Lower leg skin (tissue), 4 donors: Measurements from ENCODE around the gene IL23R. TPM values are rescaled to one million over a fixed set of nuclear protein-coding genes. Genes with fewer than 3 reads are reported as not detected.
"Not testable (repeated sequence)": the region's sequence is repeated elsewhere in the genome, so short reads cannot be mapped to it uniquely, and the experiment has no call there.

Experiments
- DNase-seq, 2 donors: peaks; one replicate each; pipeline ENCODE4 v3.0.0-alpha.2; 2019; ENCODE audit warnings: low spot score in 2 of 2
- H3K4me3 ChIP-seq: fragments of 200-600 bp; sonication (generic); 2 replicates; pipeline ENCODE4 v1.5.1; 2017; ENCODE audit warnings: mild to moderate bottlenecking, low read depth; ENCODE audit not compliant: poor library complexity, severe bottlenecking
- POLR2A ChIP-seq, 2 donors: fragments of 450-650 bp; IDR thresholded peaks; one replicate each; pipeline ENCODE4 v1.6.1; 2016 to 2017; ENCODE audit warnings: antibody characterized with exemption in 2 of 2, mild to moderate bottlenecking in 1 of 2, moderate library complexity in 1 of 2
- WGBS, 2 donors: methylation state at CpG; one replicate each; pipeline ENCODE4 v1.1.5; 2018; 5-methylcytosine and 5-hydroxymethylcytosine counted together
- intact Hi-C: fragments of 100-400 bp; cut with DNase I; formaldehyde crosslinking; loops from one replicate; pipeline ENCODE4 v1.15.0; 2023; ENCODE audit warnings: low total_unique reads
- total RNA-seq, 4 donors: library from RNA; depleted of rRNA; stranded (reverse); fragments of >200 nt; gene quantifications; one replicate each; pipeline ENCODE4 v1.1.0, GENCODE V29; 2016
- TF ChIP-seq, protein P1 (sequence below), 3 donors: fragments of 450-650 bp; IDR thresholded peaks; one replicate each; pipeline ENCODE4 v1.5.1; 2016; ENCODE audit warnings: antibody characterized with exemption in 3 of 3, mild to moderate bottlenecking in 3 of 3, moderate library complexity in 2 of 3

IL23R gene
- total RNA-seq, 4 donors from 2014 or later: not detected

DNA sequence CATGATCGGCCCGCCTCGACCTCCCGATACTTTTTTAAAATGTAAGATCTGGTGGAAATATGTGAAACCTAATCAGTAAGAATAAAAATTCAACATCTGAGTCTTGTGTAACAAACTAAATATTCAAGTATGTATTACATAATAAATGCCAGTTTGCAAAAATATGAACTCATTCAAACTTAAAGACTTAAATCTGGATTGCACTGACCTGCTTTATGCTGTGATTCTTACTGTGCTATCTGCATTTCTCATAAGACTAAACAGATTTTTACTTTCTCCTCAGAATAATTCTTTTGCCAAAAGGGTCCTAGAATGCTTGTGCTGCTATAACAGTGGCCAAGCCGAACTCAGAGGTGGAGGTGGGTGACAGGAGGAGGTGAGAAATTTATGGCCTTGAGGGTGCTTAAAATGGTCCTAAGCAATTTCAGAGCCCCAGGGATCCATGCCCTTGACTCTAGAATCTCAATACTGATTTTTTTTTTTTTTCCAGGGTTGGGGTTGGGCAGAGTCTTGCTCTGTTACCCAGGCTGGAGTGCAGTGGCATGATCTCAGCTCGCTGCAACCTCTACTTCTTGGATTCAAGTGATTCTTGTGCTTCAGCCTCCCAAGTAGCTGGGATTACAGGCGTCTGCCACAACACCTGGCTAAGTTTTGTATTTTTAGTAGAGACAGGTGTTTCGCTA lies 38.2 kb downstream of the IL23R start:
- intact Hi-C loops: no loop called here
- H3K4me3 ChIP-seq: no peak overlapping the region
- no peak for DNase-seq
- TF ChIP-seq, protein P1, sequence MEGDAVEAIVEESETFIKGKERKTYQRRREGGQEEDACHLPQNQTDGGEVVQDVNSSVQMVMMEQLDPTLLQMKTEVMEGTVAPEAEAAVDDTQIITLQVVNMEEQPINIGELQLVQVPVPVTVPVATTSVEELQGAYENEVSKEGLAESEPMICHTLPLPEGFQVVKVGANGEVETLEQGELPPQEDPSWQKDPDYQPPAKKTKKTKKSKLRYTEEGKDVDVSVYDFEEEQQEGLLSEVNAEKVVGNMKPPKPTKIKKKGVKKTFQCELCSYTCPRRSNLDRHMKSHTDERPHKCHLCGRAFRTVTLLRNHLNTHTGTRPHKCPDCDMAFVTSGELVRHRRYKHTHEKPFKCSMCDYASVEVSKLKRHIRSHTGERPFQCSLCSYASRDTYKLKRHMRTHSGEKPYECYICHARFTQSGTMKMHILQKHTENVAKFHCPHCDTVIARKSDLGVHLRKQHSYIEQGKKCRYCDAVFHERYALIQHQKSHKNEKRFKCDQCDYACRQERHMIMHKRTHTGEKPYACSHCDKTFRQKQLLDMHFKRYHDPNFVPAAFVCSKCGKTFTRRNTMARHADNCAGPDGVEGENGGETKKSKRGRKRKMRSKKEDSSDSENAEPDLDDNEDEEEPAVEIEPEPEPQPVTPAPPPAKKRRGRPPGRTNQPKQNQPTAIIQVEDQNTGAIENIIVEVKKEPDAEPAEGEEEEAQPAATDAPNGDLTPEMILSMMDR (IDR thresholded peaks at IDR 0.05): no peak
- TF ChIP-seq POLR2A (IDR thresholded peaks at IDR 0.05): no peak
- 79 to 80% methylated on average over 8 of the region's 8 CpGs for WGBS, 2 donors

DNA sequence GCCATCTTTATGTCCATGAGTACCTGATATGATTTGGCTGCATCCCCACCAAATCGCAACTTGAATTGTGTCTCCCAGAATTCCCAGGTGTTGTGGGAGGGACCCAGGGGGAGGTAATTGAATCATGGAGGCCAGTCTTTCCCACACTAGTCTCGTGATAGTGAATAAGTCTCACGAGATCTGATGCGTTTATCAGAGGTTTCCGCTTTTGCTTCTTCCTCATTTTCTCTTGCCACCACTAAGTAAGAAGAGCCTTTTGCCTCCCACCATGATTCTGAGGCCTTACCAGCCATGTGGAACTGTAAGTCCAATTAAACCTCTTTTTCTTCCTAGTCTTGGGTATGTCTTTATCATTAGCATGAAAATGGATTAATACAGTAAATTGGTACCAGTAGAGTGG lies 41.1 kb downstream of the IL23R start:
- DNase-seq: not testable (repeated sequence)
- WGBS, 2 donors: 86 to 95% methylated on average over 5 of the region's 5 CpGs

DNA sequence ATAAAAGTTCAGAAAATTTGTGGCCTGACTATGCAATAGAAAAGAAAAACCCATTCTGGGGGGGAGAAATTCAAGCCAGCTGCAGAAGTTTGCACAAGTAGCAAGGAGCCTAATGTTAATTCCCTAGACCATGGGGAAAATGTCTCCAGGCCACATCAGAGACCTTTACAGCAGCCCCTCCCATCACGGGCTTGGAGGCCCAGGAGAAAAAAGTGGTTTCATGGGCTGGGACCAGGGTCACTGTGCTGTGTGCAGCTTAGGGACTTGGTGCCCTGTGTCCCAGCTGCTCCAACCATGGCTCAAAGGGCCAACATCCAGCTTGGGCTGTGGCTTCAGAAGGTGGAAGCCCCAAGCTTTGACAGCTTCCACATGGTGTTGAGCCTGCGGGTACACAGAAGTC lies 42.0 kb downstream of the IL23R start:
- no peak overlapping the region for H3K4me3 ChIP-seq
- intact Hi-C loops: no loop called here
- 47 to 82% methylated on average over 2 of the region's 2 CpGs for WGBS, 2 donors
- TF ChIP-seq POLR2A (IDR thresholded peaks at IDR 0.05): no peak
- TF ChIP-seq, protein P1 (IDR thresholded peaks at IDR 0.05): no peak
- no peak for DNase-seq

More for the DNA sequence above, 41.1 kb downstream of the IL23R start:
- H3K4me3 ChIP-seq, intact Hi-C loops: not testable (repeated sequence)

DNA sequence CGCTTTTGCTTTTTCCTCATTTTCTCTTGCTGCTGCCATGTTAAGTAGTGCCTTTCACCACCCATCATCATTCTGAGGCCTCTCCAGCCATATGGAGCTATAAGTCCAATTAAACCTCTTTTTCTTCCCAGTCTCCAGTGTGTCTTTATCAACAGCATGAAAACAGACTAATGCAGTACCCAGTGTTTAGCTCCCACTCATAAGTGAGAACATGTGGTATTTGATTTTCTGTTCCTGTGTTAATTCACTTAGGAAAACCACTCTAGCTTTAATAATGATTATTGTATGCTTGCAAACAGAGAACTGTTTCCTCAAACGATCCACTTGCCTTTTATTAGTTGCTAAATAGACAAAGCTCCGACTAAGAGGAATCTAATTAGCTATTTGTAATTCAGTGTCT lies 43.3 kb downstream of the IL23R start:
- TF ChIP-seq, protein P1 (IDR thresholded peaks at IDR 0.05): no peak
- intact Hi-C loops: no loop called here
- WGBS, 2 donors: 73 to 84% methylated on average over 3 of the region's 3 CpGs
- no peak overlapping the region for H3K4me3 ChIP-seq
- DNase-seq: no peak

DNA sequence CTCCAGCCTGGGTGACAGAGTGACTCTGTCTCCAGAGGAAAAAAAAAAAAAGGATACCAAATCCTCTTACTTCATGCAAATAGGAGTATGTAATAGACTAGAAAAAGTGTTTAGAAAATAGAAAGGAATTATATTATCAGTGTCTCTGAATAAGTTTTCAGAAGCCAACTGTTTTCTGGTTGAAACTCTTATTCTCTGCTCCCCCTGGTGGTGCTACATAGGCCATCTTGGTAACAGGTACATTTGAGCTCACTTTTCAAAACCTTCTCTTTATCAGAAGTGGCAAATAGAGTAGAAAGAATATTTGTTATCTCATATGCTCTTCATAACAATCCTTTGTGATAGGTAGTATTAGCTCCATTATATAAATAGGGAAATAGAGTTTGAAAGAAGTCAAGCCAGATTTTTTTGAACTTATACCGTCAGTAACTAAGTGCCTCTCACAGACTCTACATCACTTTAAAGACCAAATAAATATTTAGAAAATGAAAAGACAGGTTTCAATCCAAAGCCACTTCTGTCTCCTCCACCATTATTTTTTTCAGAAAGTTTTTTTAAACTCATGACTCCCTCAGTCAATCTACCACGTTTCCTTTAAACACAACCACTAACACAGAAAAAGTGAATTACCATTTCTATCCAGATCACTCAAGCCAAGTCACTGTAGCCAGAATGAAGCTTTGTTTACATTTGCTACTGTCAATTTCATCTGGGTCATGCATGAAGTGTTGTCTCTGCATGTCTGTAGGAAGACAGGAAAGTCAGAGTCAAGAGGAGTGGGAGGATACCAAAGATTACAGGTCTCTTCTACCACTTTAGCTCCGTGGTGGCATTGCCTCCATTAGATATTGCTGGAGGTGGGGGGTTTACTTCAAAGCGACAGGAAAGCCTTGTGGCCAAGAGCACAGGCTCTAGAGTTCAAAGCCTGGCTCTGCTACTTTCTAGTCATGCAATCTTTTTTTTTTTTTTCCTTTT lies 45.6 kb downstream of the IL23R start:
- intact Hi-C loops: no loop called here
- no peak overlapping the region for H3K4me3 ChIP-seq
- DNase-seq: no peak
- 49 to 51% methylated on average over 4 of the region's 4 CpGs for WGBS, 2 donors
- no peak for TF ChIP-seq POLR2A (IDR thresholded peaks at IDR 0.05)
- TF ChIP-seq, protein P1 (IDR thresholded peaks at IDR 0.05): no peak

DNA sequence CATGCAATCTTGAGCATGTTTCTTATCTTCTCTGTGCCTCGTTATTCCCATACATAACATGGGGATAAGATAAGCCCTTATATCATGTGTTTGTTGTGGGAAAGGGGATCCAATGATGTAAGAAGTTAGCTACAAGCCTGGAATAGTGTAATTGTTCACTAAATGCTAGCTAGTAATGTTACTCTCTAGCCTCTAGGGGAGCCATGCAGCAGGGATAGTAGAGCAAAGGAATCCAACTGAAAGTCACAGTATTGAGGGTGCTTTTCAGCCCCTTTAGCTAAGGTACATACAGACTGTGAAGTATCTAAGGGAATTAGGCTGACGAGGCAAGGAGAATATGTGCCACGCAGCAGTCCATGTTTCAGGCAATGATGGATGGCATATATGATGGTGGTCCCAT lies 46.9 kb downstream of the IL23R start:
- TF ChIP-seq, protein P1 (IDR thresholded peaks at IDR 0.05): no peak
- TF ChIP-seq POLR2A (IDR thresholded peaks at IDR 0.05): no peak
- DNase-seq: no peak
- intact Hi-C loops: no loop called here
- WGBS, 2 donors: 70 to 72% methylated on average over 3 of the region's 3 CpGs
- H3K4me3 ChIP-seq: no peak overlapping the region
